ENCODE results near the gene NDFIP2. TPM values are rescaled to one million over a fixed set of nuclear protein-coding genes. Genes with fewer than 3 reads are reported as not detected.

Gene NDFIP2
- total RNA-seq, 4 donors from 2014 or later, result 17.1 to 27.9 (median 20.6) TPM

- TF ChIP-seq CTCF (IDR thresholded peaks at IDR 0.05; ENCODE audit: low read depth), result no peak
These were observed 90.2 kb downstream of the NDFIP2 start for GRCh38 chr13:79571147-79571546.

DNA sequence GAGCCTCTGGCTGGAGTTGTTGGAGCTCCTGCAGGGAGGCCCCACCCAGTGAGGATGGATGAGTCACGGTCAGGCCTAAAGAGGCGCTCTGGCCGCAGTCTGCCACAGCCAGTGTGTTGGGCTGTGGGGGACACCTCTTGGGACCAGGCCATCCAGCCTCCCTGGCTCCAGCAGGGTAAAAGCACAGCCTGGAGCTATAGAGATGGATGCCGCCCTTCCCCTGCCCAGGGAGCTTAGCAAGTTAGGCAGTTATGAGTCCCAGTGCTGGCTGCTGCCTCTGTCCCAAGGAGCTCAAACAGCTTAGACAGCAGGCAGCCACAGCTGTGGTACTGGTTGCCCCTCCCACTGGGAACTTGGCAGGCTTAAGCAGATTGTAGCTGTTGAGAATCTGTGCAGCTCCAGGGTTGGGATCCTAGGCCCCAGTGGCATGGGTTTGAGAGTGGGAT lies 100.9 kb downstream of the NDFIP2 start:
- no peak for TF ChIP-seq CTCF (IDR thresholded peaks at IDR 0.05; ENCODE audit: low read depth)

- no peak for TF ChIP-seq CTCF (IDR thresholded peaks at IDR 0.05; ENCODE audit: low read depth)
These were observed 101.9 kb downstream of the NDFIP2 start for GRCh38 chr13:79582896-79583295.

DNA sequence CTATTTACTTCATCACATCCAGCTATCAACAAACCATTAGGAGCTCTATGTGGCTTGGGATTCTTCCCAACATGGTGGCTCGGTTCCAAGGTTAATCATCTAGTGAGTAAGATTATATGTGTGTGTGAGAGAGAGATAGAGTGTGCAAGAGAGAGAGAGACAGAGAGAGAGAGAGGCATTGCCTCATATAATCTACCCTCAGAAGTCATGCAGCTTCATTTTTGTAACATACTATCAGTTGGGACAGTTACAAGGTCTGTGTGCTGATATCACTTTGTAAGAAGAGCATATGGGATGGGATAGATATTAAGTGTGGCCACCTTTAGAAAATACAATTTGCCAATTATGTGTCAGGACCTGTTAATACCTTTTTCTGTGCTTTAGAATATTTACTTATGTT lies 104.1 kb downstream of the NDFIP2 start:
- TF ChIP-seq CTCF (IDR thresholded peaks at IDR 0.05; ENCODE audit: low read depth), result no peak

DNA sequence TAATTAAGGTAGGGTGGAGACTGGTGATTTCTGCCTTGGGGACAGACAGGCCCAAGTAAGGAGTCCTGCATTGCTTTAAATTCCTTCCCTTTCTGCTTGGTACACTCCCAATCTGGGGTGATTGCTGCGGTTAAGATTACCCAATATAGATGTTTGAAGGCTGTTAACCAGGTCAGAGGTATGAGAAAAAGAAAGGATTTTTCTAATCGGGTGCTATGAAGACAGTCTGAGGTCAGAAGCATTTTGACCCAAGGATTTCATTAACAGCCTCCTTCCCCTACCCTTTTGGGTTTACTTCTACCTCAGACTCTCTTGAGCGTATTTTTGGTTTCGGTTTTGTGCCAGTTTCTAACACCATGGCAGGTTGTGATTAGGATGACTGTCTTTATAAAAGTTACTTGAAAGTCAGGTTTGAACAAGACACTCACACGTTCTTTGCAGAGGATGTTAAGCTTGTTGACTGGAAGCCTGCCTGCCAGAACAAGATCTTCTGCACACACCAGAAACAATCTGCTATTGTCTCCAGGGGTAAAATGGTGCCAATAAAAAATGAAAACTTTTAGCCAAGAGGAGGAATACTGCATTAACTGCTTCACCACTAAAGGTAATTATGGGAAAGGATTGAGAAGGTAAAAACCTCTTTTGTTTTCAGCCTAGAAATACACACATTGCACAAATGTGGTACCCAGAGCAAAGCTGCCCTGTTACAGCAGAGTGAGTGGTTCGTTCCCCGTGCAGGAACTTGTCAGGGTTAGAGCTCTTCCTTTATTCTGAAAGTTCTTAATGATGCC lies 108.8 kb downstream of the NDFIP2 start:
- no peak for TF ChIP-seq CTCF (IDR thresholded peaks at IDR 0.05; ENCODE audit: low read depth)

- TF ChIP-seq CTCF (IDR thresholded peaks at IDR 0.05; ENCODE audit: low read depth), result no peak
These were observed 109.4 kb downstream of the NDFIP2 start for GRCh38 chr13:79590394-79590676.

DNA sequence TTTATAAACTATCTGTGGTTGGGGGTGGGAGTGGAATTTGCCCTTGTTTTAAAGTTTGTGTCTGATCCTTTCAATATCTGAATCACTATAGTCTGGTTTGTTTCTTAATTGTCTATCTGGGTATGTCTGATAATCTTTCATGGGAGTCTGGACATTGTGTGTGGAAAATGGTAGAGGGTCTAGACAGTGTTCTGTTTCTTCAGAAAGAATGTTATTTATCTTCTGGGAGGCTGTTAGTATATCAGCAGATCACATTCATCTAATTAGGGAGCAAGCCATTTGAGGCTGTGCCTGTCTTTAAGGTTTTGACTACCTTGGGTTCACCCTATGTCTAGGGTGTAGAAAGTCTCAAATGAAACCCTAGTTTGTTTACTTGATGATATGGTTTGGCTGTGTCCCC lies 110.5 kb downstream of the NDFIP2 start:
- no peak for TF ChIP-seq CTCF (IDR thresholded peaks at IDR 0.05; ENCODE audit: low read depth)
